Eye (tissue), 1 donor: Measurements from ENCODE around the gene GATAD1.
"Not testable (repeated sequence)": the region's sequence is repeated elsewhere in the genome, so short reads cannot be mapped to it uniquely, and the experiment has no call there.

ENCODE experiments used
- DNase-seq: peaks from one replicate; pipeline ENCODE4 v3.0.0-alpha.2; 2015

GATAD1 gene

GRCh38 chr7:92437956-92438491 lies 9.3 kb upstream of the GATAD1 start:
- no peak for DNase-seq

- DNase-seq, result not testable (repeated sequence)
These were observed 4.6 kb upstream of the GATAD1 start for GRCh38 chr7:92442720-92443119.

- no peak for DNase-seq
These were observed 375 bp upstream of the GATAD1 start for GRCh38 chr7:92446869-92447344.

GRCh38 chr7:92448205-92448747 lies 994 bp downstream of the GATAD1 start:
- peak; percentile 66 for DNase-seq

- no peak for DNase-seq
These were observed 4.4 kb downstream of the GATAD1 start for GRCh38 chr7:92451645-92452044.

DNA sequence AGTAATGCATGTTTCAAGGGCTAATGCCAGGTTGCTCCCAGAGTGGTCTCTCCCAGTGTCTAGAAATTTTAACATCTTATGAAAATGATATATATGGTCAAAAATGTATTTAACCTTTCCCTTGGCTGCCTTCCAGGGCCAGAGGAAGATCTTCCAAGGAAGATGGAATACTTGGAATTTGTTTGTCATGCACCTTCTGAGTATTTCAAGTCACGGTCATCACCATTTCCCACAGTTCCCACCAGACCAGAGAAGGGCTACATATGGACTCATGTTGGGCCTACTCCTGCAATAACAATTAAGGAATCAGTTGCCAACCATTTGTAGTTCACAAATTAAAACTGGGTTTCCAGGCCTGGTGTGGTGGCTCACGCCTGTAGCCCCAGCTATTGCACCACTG lies 9.0 kb downstream of the GATAD1 start:
- DNase-seq, result no peak

DNA sequence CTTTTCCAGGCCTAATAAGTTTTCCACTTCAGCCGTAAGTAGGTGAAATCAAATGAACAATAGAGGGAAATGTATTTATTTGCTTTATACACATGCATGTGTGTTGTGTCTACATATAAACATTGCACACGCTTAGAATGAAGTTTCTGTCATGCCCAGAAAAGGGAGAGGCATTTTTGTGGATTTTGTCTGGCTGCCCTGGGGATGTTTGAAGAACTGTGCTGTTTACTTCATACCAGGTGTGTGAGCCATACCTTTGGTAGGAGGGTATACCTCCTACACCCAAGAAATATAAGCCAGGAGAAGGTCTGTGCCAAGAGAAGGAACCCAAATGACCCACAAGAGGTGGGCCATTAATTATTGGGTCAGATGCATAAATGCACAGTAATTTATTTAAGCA lies 12.8 kb downstream of the GATAD1 start:
- DNase-seq, result no peak

DNA sequence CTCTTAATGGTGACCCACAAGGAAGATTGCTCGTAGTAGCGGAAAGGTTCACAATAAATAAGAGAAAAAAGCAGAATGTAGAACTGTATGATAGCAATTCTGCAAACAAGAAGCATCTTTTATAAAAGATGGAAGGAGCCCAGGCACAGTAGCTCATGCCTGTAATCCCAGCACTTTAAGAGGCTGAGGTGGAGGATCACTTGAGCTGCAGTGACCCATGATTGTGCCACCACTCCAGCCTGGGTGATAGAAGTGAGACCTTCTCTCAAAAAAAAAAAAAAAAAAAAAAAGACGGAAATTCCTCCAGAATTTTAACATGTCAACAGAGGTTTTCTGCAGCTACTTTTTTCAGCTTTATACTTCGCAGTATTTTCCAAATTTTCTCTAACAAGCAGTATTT lies 13.2 kb downstream of the GATAD1 start:
- DNase-seq, result no peak

DNA sequence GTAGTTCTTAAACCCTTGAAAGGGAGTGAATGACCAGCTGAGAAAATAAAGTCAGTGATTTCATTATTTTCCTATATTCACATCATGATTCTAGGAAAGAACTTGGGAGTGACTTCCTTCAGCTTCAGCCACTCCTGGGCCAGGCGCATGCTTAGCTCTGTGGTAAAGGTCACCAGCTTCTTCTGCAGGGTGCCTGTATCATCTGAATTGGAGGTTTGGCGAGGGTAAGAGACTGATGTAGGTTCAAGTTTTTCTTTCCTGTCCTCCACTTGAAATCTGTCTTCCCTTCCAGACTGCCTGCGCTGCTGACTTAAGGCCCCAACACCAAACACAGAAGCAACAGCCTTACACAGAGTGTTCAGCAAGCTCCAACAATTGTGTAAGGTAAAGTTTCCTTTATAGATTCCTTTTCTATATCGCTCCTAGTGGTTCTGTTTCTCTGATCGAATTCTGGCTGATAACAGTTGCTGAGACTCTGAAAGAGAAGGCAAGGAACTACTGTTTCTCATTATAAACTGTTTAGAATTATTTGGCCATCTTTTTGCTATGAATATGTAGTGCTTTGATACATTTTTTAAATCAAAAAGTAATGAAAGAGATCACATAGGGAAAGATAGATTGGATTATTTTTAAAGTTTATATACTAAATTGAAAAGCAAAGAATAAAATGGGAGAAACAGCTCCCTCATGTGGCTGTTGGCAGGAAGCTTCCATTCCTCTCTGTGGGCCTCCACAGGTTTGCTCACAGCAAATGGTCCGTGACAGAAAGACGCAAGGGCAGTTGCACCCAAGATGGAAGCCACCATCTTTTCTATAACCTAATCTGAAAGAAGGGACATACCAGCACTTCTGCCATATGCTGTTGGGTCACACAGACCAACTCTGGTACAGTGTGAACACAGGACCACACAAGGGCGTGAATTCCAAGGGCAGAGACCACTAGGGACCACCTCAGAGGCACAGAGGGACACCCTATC lies 14.0 kb downstream of the GATAD1 start:
- peak; percentile 63 for DNase-seq

GRCh38 chr7:92462560-92462959 lies 15.3 kb downstream of the GATAD1 start:
- DNase-seq, result no peak

GRCh38 chr7:92464515-92464914 lies 17.2 kb downstream of the GATAD1 start:
- no peak for DNase-seq

GRCh38 chr7:92466682-92467081 lies 19.4 kb downstream of the GATAD1 start:
- no peak for DNase-seq

DNA sequence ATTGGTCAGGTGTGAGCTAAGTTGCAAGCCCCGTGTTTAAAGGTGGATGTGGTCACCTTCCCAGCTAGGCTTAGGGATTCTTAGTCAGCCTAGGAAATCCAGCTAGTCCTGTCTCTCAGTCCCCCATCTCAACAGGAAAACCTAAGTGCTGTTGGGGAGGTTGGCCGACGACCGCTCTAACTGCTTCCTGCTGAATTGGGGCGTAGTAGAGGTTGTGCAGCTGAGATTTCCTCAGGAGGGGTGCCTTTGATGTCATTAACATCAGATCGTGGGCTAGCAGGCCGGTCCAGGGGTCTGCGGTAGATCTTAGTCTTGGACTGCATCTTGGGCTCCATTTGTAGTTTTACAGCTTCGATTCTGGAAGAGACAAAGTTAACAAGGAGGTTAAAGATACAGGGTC lies 21.3 kb downstream of the GATAD1 start:
- not testable (repeated sequence) for DNase-seq

DNA sequence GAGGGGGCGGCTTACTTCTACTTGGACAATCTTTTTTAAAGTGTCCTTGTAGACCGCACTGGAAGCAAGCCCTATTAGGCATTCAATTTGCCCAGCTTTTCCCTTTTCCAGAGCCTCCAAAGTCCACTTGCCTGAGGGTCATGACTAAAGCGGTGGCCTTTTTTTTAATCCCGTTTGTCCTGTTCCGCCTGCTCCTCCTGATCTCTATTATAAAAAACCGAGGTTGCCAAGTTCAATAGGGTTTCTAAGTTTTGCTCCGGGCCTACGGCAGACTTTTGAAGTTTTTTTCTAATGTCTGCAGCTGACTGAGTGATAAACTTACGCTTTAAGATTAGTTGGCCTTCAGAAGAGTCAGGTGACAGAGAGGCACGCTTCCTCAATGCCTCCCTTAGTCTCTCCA lies 26.7 kb downstream of the GATAD1 start:
- DNase-seq, result not testable (repeated sequence)

GRCh38 chr7:92475261-92475770 lies 28.0 kb downstream of the GATAD1 start:
- DNase-seq, result not testable (repeated sequence)

- DNase-seq, result not testable (repeated sequence)
These were observed 28.7 kb downstream of the GATAD1 start for GRCh38 chr7:92475851-92476590.

GRCh38 chr7:92477681-92478080 lies 30.4 kb downstream of the GATAD1 start, which contains the start of gene ERVW-1:
Gene ERVW-1 (minus strand): TSS chr7:92477946. CDS start chr7:92470381, 7,565 bp downstream.
- DNase-seq, result not testable (repeated sequence)

GRCh38 chr7:92478095-92478494 lies 30.8 kb downstream of the GATAD1 start:
- DNase-seq, result no peak

DNA sequence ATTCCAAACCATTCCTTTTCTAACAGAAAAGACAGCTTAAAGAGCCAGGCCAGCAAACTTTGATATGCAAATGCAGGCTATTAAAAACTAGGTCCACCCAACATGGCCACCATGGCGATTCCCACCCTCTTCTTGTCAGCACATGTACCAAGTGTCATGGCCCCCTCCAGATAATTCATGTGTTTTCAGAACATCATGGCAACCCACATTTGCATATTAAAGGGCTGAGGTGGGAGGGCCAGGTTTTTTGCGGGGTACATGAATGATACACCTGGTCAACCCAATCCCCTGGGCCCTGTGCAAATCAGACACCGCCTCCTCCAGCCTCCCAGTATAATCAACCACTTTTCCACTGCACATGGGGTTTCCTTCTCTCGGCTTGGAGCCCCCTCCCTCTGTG lies 31.4 kb downstream of the GATAD1 start:
- no peak for DNase-seq

DNA sequence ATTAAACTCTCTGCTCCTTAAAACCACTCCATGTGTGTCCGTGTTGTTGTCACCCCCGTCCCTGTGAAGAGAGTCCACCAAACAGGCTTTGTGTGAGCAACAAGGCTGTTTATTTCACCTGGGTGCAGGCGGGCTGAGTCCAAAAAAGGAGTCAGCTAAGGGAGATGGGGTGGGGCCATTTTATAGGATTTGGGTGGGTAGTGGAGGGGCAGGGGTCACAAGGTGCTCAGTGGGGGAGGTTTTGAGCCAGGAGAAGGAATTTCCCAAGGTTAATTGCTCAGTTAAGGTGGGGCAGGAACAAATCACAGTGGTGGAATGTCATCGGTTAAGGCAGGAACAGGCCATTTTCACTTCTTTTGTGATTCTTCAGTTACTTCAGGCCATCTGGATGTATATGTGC lies 31.9 kb downstream of the GATAD1 start:
- not testable (repeated sequence) for DNase-seq

DNA sequence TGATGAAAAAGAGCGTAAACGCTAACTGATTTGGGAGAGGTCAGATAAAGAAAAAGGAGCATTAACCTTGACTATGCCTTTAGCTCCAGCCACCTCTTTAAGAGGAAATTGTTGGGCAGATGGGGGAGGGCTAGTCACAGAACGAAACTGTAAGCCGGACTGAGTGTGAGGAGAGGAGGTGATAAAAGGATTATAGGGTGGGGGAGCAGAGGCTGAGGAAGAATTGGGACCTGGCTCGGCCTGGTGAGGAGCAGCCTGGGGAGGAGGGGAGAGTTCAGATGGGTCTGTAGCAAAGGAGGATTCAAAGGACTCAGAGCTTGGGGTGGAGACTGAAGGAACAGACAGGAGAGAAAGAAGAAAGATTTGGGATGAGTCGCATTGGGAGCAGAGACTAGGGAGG lies 36.3 kb downstream of the GATAD1 start:
- DNase-seq, result not testable (repeated sequence)

GRCh38 chr7:92484226-92484625 lies 36.9 kb downstream of the GATAD1 start:
- DNase-seq, result not testable (repeated sequence)
